HCT116 (cell line): ENCODE results near the gene ELP6. TPM values are rescaled to one million over a fixed set of nuclear protein-coding genes. Genes with fewer than 3 reads are reported as not detected.

Experiments
- ATAC-seq: fragments of 200-7000 bp; cut with Tn5 transposase; 2 replicates; pipeline ENCODE4 v1.9.1; 2020; ENCODE audit warnings: mild to moderate bottlenecking, moderate library complexity
- BruUV-seq: library from RNA; stranded (reverse); fragments of 400-500 nt; replicated peaks from 2 replicates; lab custom pipeline; 2021; lab: Mats Ljungman, UMichigan
- CTCF ChIA-PET: fragments of 300-600 bp; sonication (Branson Sonifier 250); formaldehyde crosslinking; loops from one replicate; lab custom pipeline; 2021; ENCODE audit warnings: antibody characterized with exemption; lab: Charles Lee
- POLR2A ChIA-PET: fragments of 300-600, 350-600 bp; sonication (Branson Sonifier 250); formaldehyde crosslinking; loops from one replicate; lab custom pipeline; 2021; ENCODE audit warnings: antibody characterized with exemption; lab: Charles Lee
- RAD21 ChIA-PET, 2 experiments: fragments of 300-600 bp; sonication (Branson Sonifier 250); formaldehyde crosslinking; loops; one replicate each; lab custom pipeline; 2023; ENCODE audit warnings: low total read pairs in 2 of 2; ENCODE audit not compliant: uncharacterized antibody in 2 of 2, unreplicated experiment in 2 of 2, low non-redundant PET in 1 of 2; lab: Charles Lee
- DNase-seq: peaks from one replicate; pipeline ENCODE4 v3.0.0-alpha.2; 2010; ENCODE audit warnings: low read depth, low spot score
- H2AFZ ChIP-seq: fragments of 200-600 bp; shearing (Covaris generic), sonication (generic); 2 replicates; pipeline ENCODE4 v1.6.1; 2017; ENCODE audit warnings: low read depth, mixed run types, mixed read lengths, antibody characterized with exemption, low read length; ENCODE audit not compliant: poor library complexity, severe bottlenecking
- H3K27ac ChIP-seq: 2 replicates; pipeline ENCODE4 v1.5.1; 2012; ENCODE audit warnings: low read depth, low read length
- H3K27me3 ChIP-seq: fragments of 200-600 bp; sonication (generic); 2 replicates; pipeline ENCODE4 v1.6.1; 2016; ENCODE audit warnings: mixed run types, low read length, mixed read lengths; ENCODE audit not compliant: insufficient read depth
- H3K36me3 ChIP-seq, 2 experiments: fragments of 200-500 bp in 1 of 2; fragments of 200-600 bp in 1 of 2; sonication (Bioruptor generic) in 1 of 2; sonication (generic) in 1 of 2; 2 replicates each; pipeline versions ENCODE4 v1.5.1 to v1.6.1; 2014 to 2016; ENCODE audit warnings: low read length in 2 of 2, inconsistent platforms in 1 of 2, mixed read lengths in 1 of 2, mixed run types in 1 of 2; ENCODE audit not compliant: insufficient read depth in 2 of 2, control insufficient read depth in 1 of 2
- H3K4me1 ChIP-seq, 2 experiments: fragments of 200-600 bp in 1 of 2; sonication (generic) in 1 of 2; 2 replicates each; pipeline versions ENCODE4 v1.5.1 to v1.6.1; 2012 to 2017; ENCODE audit warnings: low read length in 2 of 2, inconsistent platforms in 1 of 2, mild to moderate bottlenecking in 1 of 2, mixed read lengths in 1 of 2, mixed run types in 1 of 2, moderate library complexity in 1 of 2; ENCODE audit not compliant: insufficient read depth in 2 of 2, control insufficient read depth in 1 of 2
- H3K4me2 ChIP-seq: fragments of 200-600 bp; sonication (generic); 2 replicates; pipeline ENCODE4 v1.6.1; 2017; ENCODE audit warnings: mixed run types, low read length, mixed read lengths
- H3K4me3 ChIP-seq, 2 experiments: fragments of 200-600 bp in 1 of 2; sonication (generic) in 1 of 2; replicated peaks in 1 of 2; 2 replicates each; pipeline ENCODE4 v1.5.1; 2011 to 2016; ENCODE audit warnings: low read length in 2 of 2, control low read depth in 1 of 2, low read depth in 1 of 2, mild to moderate bottlenecking in 1 of 2, mixed read lengths in 1 of 2, mixed run types in 1 of 2
- H3K79me2 ChIP-seq: fragments of 200-600 bp; sonication (generic); 2 replicates; pipeline ENCODE4 v1.6.1; 2017; ENCODE audit warnings: mild to moderate bottlenecking, mixed run types, low read length, moderate library complexity, mixed read lengths; ENCODE audit not compliant: insufficient read depth
- H3K9ac ChIP-seq: fragments of 200-600 bp; sonication (generic); 2 replicates; pipeline ENCODE4 v1.6.1; 2016; ENCODE audit warnings: low read length, mixed read lengths
- H3K9me2 ChIP-seq: fragments of 200-600 bp; sonication (generic), shearing (Covaris generic); 2 replicates; pipeline ENCODE4 v1.6.1; 2017; ENCODE audit warnings: mixed run types, mild to moderate bottlenecking, moderate library complexity; ENCODE audit not compliant: insufficient read depth
- H3K9me3 ChIP-seq, 2 experiments: fragments of 200-500 bp in 1 of 2; fragments of 200-600 bp in 1 of 2; sonication (Bioruptor generic) in 1 of 2; sonication (generic) in 1 of 2; 2 replicates each; pipeline ENCODE4 v1.6.1; 2014 to 2017; ENCODE audit warnings: low read length in 2 of 2, mixed read lengths in 2 of 2, inconsistent platforms in 1 of 2, low read depth in 1 of 2, mild to moderate bottlenecking in 1 of 2, mixed run types in 1 of 2, moderate library complexity in 1 of 2; ENCODE audit not compliant: control insufficient read depth in 1 of 2, insufficient read depth in 1 of 2
- H4K20me1 ChIP-seq: fragments of 200-600 bp; sonication (generic), shearing (Covaris generic); 2 replicates; pipeline ENCODE4 v1.6.1; 2017; ENCODE audit warnings: mixed run types, mild to moderate bottlenecking, moderate library complexity; ENCODE audit not compliant: insufficient read depth
- CTCF ChIP-seq, 3 experiments: fragments of 200-600 bp in 1 of 3; sonication (generic) in 1 of 3; IDR thresholded peaks in 2 of 3; conservative IDR thresholded peaks in 1 of 3; 2 replicates each; pipeline ENCODE4 v1.5.1; 2012 to 2017; ENCODE audit warnings: low read depth in 2 of 3, low read length in 2 of 3, antibody characterized with exemption in 1 of 3, borderline replicate concordance in 1 of 3, control low read depth in 1 of 3, mild to moderate bottlenecking in 1 of 3, mixed read lengths in 1 of 3, mixed run types in 1 of 3, moderate library complexity in 1 of 3; ENCODE audit not compliant: insufficient read depth in 1 of 3
- EGR1 ChIP-seq: IDR thresholded peaks from 2 replicates; pipeline ENCODE4 v1.6.1; 2012; ENCODE audit warnings: low read depth
- EZH2phosphoT487 ChIP-seq: fragments of 200-600 bp; IDR thresholded peaks from 2 replicates; pipeline ENCODE4 v1.6.1; 2018; ENCODE audit warnings: antibody characterized with exemption, borderline replicate concordance
- FOSL1 ChIP-seq: IDR thresholded peaks from 2 replicates; pipeline ENCODE4 v1.6.1; 2012; ENCODE audit warnings: low read depth
- JUND ChIP-seq: IDR thresholded peaks from 2 replicates; pipeline ENCODE4 v1.6.1; 2012
- MAX ChIP-seq: IDR thresholded peaks from 2 replicates; pipeline ENCODE4 v1.6.1; 2012
- POLR2A ChIP-seq: IDR thresholded peaks from 2 replicates; pipeline ENCODE4 v1.7.0; 2011; ENCODE audit warnings: borderline replicate concordance; ENCODE audit not compliant: insufficient read depth, insufficient read length; ENCODE audit errors: extremely low read depth
- RAD21 ChIP-seq: IDR thresholded peaks from 2 replicates; pipeline ENCODE4 v1.6.1; 2012; ENCODE audit warnings: low read depth, mild to moderate bottlenecking
- REST ChIP-seq: IDR thresholded peaks from 2 replicates; pipeline ENCODE4 v1.6.1; 2012; ENCODE audit warnings: low read depth
- SIN3A ChIP-seq: IDR thresholded peaks from 2 replicates; pipeline ENCODE4 v1.6.1; 2012; ENCODE audit warnings: low read depth
- SP1 ChIP-seq: IDR thresholded peaks from 2 replicates; pipeline ENCODE4 v1.6.1; 2012; ENCODE audit warnings: low read depth
- SRF ChIP-seq: IDR thresholded peaks from 2 replicates; pipeline ENCODE4 v1.6.1; 2012; ENCODE audit warnings: low read depth
- TCF7L2 ChIP-seq: IDR thresholded peaks from 2 replicates; pipeline ENCODE4 v1.7.0; 2011; ENCODE audit warnings: borderline replicate concordance, inconsistent platforms; ENCODE audit not compliant: insufficient read depth, insufficient read length; ENCODE audit errors: extremely low read depth
- YY1 ChIP-seq: IDR thresholded peaks from 2 replicates; pipeline ENCODE4 v1.6.1; 2011; ENCODE audit warnings: low read length, low read depth, moderate library complexity, mild to moderate bottlenecking; ENCODE audit not compliant: insufficient replicate concordance; ENCODE audit errors: extremely low read depth
- ZNF274 ChIP-seq: fragments of 200-500 bp; sonication (Bioruptor generic); IDR thresholded peaks from 2 replicates; pipeline ENCODE4 v1.6.1; 2014; ENCODE audit warnings: mild to moderate bottlenecking, low read depth, low read length, inconsistent platforms
- intact Hi-C: fragments of 100-400 bp; cut with micrococcal nuclease; formaldehyde crosslinking; loops from 2 replicates; pipeline ENCODE4 v1.10.0; 2022
- total RNA-seq: library from RNA; stranded (reverse); gene quantifications from one replicate; pipeline ENCODE4 v1.2.1, GENCODE V29; 2021; ENCODE audit not compliant: unreplicated experiment

ELP6 gene
- total RNA-seq, 1 experiment from 2014 or later: 38.8 TPM

- no peak for TF ChIP-seq SRF
- TF ChIP-seq RAD21: peak; percentile 65
- no peak for TF ChIP-seq EZH2phosphoT487
- peak; percentile 96 for TF ChIP-seq MAX
- no peak for TF ChIP-seq ZNF274
Measured at GRCh38 chr3:47475570-47476329, 37.8 kb downstream of the ELP6 start, which contains the start of gene SCAP (continued).

- Histone ChIP-seq H3K79me2 (peaks cover 48% of the 10 kb centered on the region), H2AFZ (no peak overlapping the region), H3K4me2 (peak overlapping the region; percentile 86), H4K20me1 (no peaks in the 10 kb centered on the region; the same call in 1 of the 2 replicates), H3K4me3 (peak overlapping the region; percentile 65 to 97), H3K27me3 (no peaks in the 10 kb centered on the region), H3K9me3 (no peaks in the 10 kb centered on the region), H3K9ac (peak overlapping the region; percentile 69), H3K36me3 (no peaks in the 10 kb centered on the region), H3K27ac (peak overlapping the region; percentile 63), H3K9me2 (no peaks in the 10 kb centered on the region), H3K4me1 (peaks cover 2 to 24% of the 10 kb centered on the region in 2 experiments; a peak in 2 of 4 replicates)
- DNase-seq (no peak), ATAC-seq (no peak)
- POLR2A ChIA-PET: interaction anchor here (0.9 kb wide), 1 partner anchor 16 kb away, joined by 4 read pairs; no protein-coding TSS in a partner anchor
- CTCF ChIA-PET: interaction anchor here (1.3 to 2.0 kb wide), 4 partner anchors 9 to 683 kb away, joined by 3 to 14 read pairs (median 4); no protein-coding TSS in a partner anchor
- RAD21 ChIA-PET: interaction anchor here in 1 of 2 experiments (0.9 kb wide), 1 partner anchor 54 kb away, joined by 3 read pairs; no protein-coding TSS in a partner anchor
- intact Hi-C loops: loop anchor here (2.0 kb wide), 1 partner anchor 38 kb away; the partner anchor contains the start of gene ELP6
- BruUV-seq: TSS peak; percentile 64
- TF ChIP-seq CTCF (IDR thresholded peaks at IDR 0.05 in 2 of 3, conservative IDR thresholded peaks at IDR 0.05 in 1 of 3; ENCODE audit: borderline replicate concordance in 1 of 3, insufficient read depth in 1 of 3, low read depth in 2 of 3, low read length in 2 of 3) (no peak), TCF7L2 (no peak), YY1 (no peak), SP1 (no peak), EGR1 (no peak), POLR2A (no peak), SIN3A (no peak), ZNF274 (no peak), FOSL1 (no peak), JUND (no peak), REST (no peak)
Measured at GRCh38 chr3:47475029-47475569, 38.4 kb downstream of the ELP6 start.
